Neural cell (in vitro differentiated cells): ENCODE results near the gene GAB2. TPM values are rescaled to one million over a fixed set of nuclear protein-coding genes. Genes with fewer than 3 reads are reported as not detected.

Experiments used
- H2AFZ ChIP-seq: fragments of 200-600, 300-800 bp; sonication (generic), shearing (Covaris generic); 2 replicates; pipeline ENCODE4 v1.6.0; 2014; ENCODE audit warnings: low read depth, mild to moderate bottlenecking, antibody characterized with exemption, low read length, moderate library complexity
- H3F3A ChIP-seq: fragments of 200-600 bp; shearing (Covaris generic); 2 replicates; pipeline ENCODE4 v1.6.1; 2016; ENCODE audit warnings: mild to moderate bottlenecking, moderate library complexity, mixed read lengths, antibody characterized with exemption, low read length; ENCODE audit not compliant: insufficient read depth, poor library complexity, severe bottlenecking
- H3K27ac ChIP-seq: fragments of 200-600, 300-800 bp; sonication (generic), shearing (Covaris generic); 2 replicates; pipeline ENCODE4 v1.5.1; 2014; ENCODE audit warnings: mild to moderate bottlenecking, low read length, moderate library complexity
- H3K27me3 ChIP-seq: fragments of 300-800, 200-600 bp; sonication (generic), shearing (Covaris generic); 2 replicates; pipeline ENCODE4 v1.6.0; 2014; ENCODE audit warnings: mild to moderate bottlenecking, low read depth, low read length, moderate library complexity; ENCODE audit not compliant: insufficient read depth
- H3K36me3 ChIP-seq: fragments of 300-800, 200-600 bp; sonication (generic), shearing (Covaris generic); 2 replicates; pipeline ENCODE4 v1.5.1; 2014; ENCODE audit warnings: mild to moderate bottlenecking, antibody characterized with exemption, low read length, moderate library complexity; ENCODE audit not compliant: insufficient read depth
- H3K4me2 ChIP-seq: fragments of 300-800, 200-600 bp; sonication (generic), shearing (Covaris generic); 2 replicates; pipeline ENCODE4 v1.6.0; 2014; ENCODE audit warnings: mild to moderate bottlenecking, low read length
- H3K4me3 ChIP-seq: fragments of 300-800, 200-600 bp; sonication (generic), shearing (Covaris generic); 2 replicates; pipeline ENCODE4 v1.5.1; 2014; ENCODE audit warnings: mild to moderate bottlenecking, low read length, moderate library complexity
- H3K79me2 ChIP-seq: fragments of 200-600 bp; shearing (Covaris generic); replicated peaks from 2 replicates; pipeline ENCODE4 v1.6.0; 2014; ENCODE audit warnings: mild to moderate bottlenecking, low read length, moderate library complexity; ENCODE audit not compliant: insufficient read depth
- H3K9ac ChIP-seq: fragments of 300-800, 200-600 bp; sonication (generic), shearing (Covaris generic); 2 replicates; pipeline ENCODE4 v1.6.1; 2016; ENCODE audit warnings: mild to moderate bottlenecking, low read length, mixed read lengths
- H3K9me2 ChIP-seq: fragments of 200-600 bp; shearing (Covaris generic); 2 replicates; pipeline ENCODE4 v1.6.1; 2016; ENCODE audit warnings: mild to moderate bottlenecking, low read length, mixed read lengths; ENCODE audit not compliant: insufficient read depth
- H3K9me3 ChIP-seq: fragments of 200-600, 300-800 bp; sonication (generic), shearing (Covaris generic); 2 replicates; pipeline ENCODE4 v1.6.1; 2016; ENCODE audit warnings: mild to moderate bottlenecking, mixed run types, low read length, moderate library complexity, mixed read lengths
- H4K20me1 ChIP-seq: fragments of 200-600 bp; shearing (Covaris generic); 2 replicates; pipeline ENCODE4 v1.6.1; 2016; ENCODE audit warnings: mild to moderate bottlenecking, mixed run types; ENCODE audit not compliant: insufficient read depth
- CTCF ChIP-seq: fragments of 450-650 bp; IDR thresholded peaks from 2 replicates; pipeline ENCODE4 v1.5.1; 2014; ENCODE audit warnings: antibody characterized with exemption, mild to moderate bottlenecking, moderate library complexity; ENCODE audit not compliant: poor library complexity, severe bottlenecking
- EP300 ChIP-seq: fragments of 450-650 bp; conservative IDR thresholded peaks from 2 replicates; pipeline ENCODE4 v1.6.1; 2014; ENCODE audit warnings: antibody characterized with exemption, mild to moderate bottlenecking, moderate library complexity; ENCODE audit not compliant: poor library complexity, severe bottlenecking
- EZH2 ChIP-seq: fragments of 200-600, 300-800 bp; shearing (Covaris generic), sonication (generic); IDR thresholded peaks from 2 replicates; pipeline ENCODE4 v1.6.1; 2014; ENCODE audit warnings: antibody characterized with exemption, low read length, borderline replicate concordance, mild to moderate bottlenecking; ENCODE audit not compliant: insufficient read depth, poor library complexity, severe bottlenecking
- MXI1 ChIP-seq: fragments of 450-650 bp; conservative IDR thresholded peaks from 2 replicates; pipeline ENCODE4 v1.6.1; 2014; ENCODE audit warnings: antibody characterized with exemption, mild to moderate bottlenecking; ENCODE audit not compliant: poor library complexity, severe bottlenecking
- POLR2AphosphoS5 ChIP-seq: IDR thresholded peaks from 2 replicates; pipeline ENCODE4 v1.6.1; 2012
- RAD21 ChIP-seq: fragments of 450-650 bp; conservative IDR thresholded peaks from 2 replicates; pipeline ENCODE4 v1.6.1; 2014; ENCODE audit warnings: antibody characterized with exemption, mild to moderate bottlenecking, moderate library complexity
- REST ChIP-seq: IDR thresholded peaks from 2 replicates; pipeline ENCODE4 v1.6.1; 2012; ENCODE audit warnings: borderline replicate concordance
- SMC3 ChIP-seq: fragments of 450-650 bp; conservative IDR thresholded peaks from 2 replicates; pipeline ENCODE4 v1.6.1; 2014; ENCODE audit warnings: antibody characterized with exemption, mild to moderate bottlenecking, moderate library complexity; ENCODE audit not compliant: poor library complexity
- TAF1 ChIP-seq: IDR thresholded peaks from 2 replicates; pipeline ENCODE4 v1.6.1; 2012; ENCODE audit warnings: low read depth
- polyA plus RNA-seq: library from polyadenylated mRNA; depleted of rRNA; stranded (reverse); fragments of >200 nt; gene quantifications from 2 replicates; pipeline ENCODE4 v1.2.3, GENCODE V29; 2014

Gene GAB2
- polyA plus RNA-seq, 1 donor from 2014 or later, result 21.9 TPM

GRCh38 chr11:78248903-78249302 is 168.7 kb downstream of the GAB2 start:
- no peak overlapping the region for H2AFZ ChIP-seq
- H3K4me3 ChIP-seq, result no peak overlapping the region
- H4K20me1 ChIP-seq, result no peaks in the 10 kb centered on the region
- H3K79me2 ChIP-seq, result no peaks in the 10 kb centered on the region
- no peaks in the 10 kb centered on the region for H3K9me3 ChIP-seq
- no peak overlapping the region for H3K4me2 ChIP-seq
- no peaks in the 10 kb centered on the region for H3K9me2 ChIP-seq
- H3K36me3 ChIP-seq, result no peaks in the 10 kb centered on the region
- H3K27ac ChIP-seq, result no peak overlapping the region
- H3K27me3 ChIP-seq, result no peaks in the 10 kb centered on the region
- no peak overlapping the region for H3K9ac ChIP-seq
- TF ChIP-seq REST (no peak), RAD21 (no peak), EZH2 (no peak), EP300 (no peak), TAF1 (no peak), SMC3 (no peak), CTCF (no peak), POLR2AphosphoS5 (no peak), MXI1 (no peak)
- H3F3A ChIP-seq, result no peaks in the 10 kb centered on the region

- Histone ChIP-seq H3K36me3 (no peaks in the 10 kb centered on the region), H2AFZ (no peak overlapping the region), H4K20me1 (no peaks in the 10 kb centered on the region), H3K79me2 (no peaks in the 10 kb centered on the region), H3K4me2 (no peak overlapping the region), H3K27me3 (no peaks in the 10 kb centered on the region), H3K4me3 (no peak overlapping the region), H3K9ac (no peak overlapping the region), H3K9me2 (no peaks in the 10 kb centered on the region), H3K9me3 (no peaks in the 10 kb centered on the region), H3F3A (no peaks in the 10 kb centered on the region), H3K27ac (no peak overlapping the region)
- TF ChIP-seq REST (no peak), MXI1 (no peak), EZH2 (no peak), CTCF (no peak), EP300 (no peak), RAD21 (no peak), POLR2AphosphoS5 (no peak), SMC3 (no peak), TAF1 (no peak)
Observed at GRCh38 chr11:78248191-78248590, 169.4 kb downstream of the GAB2 start.
